ENCODE measurements around the gene VPS37B.

Gene VPS37B

DNA sequence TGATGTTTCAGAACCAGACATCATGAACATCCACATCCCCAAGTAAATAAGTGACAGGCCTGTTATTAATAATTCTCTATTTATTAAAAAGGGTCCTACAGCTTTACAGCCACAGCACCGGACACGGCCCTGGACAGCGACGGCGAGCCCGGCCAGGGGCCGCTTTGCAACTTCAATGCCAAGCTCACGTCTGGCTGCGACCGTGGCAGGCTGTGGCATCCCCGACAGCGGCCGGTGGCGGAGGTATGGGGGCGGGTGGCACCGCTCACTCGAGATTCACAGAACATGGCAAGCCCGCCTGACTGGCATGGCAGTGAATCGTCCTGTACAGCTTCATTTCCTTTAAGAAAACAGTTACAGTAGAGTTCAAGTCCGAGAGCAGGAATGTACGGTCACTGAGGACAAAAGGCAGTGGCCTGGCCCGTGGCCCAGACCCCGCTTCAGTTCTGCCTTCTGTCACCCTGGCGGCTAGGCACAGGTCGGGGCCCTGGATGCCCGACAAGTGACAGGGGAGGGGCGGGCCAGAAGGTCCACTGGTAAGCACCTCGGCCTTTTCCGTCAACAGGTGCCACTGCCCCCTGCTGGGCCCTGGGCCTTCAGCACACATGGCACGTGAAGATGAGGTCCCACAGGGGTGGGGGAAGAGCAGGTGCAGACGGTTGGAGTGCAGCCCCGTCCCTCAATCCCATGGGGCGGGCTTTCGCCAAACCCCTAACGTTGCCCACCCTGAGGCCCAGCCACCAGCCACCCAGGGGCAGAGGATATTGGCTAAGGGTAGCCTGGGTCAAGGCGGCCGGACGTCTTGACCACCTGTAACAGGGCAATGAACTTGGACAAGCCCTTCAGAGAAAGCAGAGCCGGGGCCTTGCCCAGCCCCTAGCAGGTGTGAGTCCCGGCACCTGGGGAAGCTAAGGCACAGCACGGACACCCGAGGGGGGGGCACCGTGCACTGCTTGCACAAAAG is 30.4 kb downstream of the VPS37B start:
- DNase-seq: no peak

DNA sequence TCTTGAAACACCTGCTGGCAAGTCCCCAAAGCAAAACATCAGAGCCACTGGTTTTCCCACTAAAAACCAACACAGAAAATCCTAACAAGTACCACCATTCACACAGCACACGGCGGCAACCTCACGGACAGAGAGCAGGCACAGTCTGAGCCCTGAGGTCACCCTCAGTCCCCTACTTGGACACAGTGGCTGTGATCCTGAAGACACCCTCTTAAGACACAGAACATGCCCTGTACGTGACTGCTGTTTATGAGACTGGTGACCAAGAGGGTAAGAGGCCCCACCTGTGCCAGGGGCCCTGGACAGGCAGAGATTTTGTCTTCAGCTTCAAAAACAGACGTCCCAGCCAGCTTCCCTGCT is 31.1 kb downstream of the VPS37B start:
- DNase-seq: no peak

GRCh38 chr12:122862872-122863701 is 32.8 kb downstream of the VPS37B start:
- no peak for DNase-seq

GRCh38 chr12:122862110-122862634 is 33.8 kb downstream of the VPS37B start:
- no peak for DNase-seq

GRCh38 chr12:122861587-122861970 is 34.3 kb downstream of the VPS37B start:
- no peak for DNase-seq

GRCh38 chr12:122860854-122861586 is 34.9 kb downstream of the VPS37B start:
- no peak for DNase-seq

DNA sequence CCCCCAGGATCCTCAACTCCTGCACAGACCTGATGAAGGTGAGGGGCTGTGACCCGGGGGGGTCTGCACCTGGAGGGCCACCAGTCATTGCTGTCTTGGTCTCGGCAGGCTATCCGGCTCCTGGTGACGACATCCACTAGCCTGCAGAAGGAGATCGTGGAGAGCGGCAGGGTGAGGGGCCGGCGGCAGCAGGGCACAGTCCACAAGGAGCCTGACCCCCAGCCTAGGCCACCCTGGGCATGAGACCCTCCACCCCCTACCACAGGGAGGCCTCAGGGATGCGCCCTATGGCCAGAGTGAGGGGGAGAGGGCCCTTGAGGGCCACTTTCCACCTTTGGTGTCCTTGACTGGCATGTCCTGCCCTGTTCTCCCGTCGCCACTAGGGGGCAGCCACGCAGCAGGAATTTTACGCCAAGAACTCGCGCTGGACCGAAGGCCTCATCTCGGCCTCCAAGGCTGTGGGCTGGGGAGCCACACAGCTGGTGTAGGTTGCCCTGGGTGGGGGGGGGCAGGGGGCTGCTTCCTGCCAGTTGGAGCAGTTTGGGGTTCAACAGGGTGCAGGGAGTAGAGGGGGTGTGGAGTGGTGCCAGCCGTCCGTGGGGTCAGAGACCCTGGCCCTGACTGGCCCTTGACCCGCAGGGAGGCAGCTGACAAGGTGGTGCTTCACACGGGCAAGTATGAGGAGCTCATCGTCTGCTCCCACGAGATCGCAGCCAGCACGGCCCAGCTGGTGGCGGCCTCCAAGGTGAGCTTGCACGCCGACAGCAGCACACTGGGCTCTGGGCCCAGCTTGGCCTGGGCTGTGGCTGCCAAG is 35.7 kb downstream of the VPS37B start:
- DNase-seq: peak; percentile 64

DNA sequence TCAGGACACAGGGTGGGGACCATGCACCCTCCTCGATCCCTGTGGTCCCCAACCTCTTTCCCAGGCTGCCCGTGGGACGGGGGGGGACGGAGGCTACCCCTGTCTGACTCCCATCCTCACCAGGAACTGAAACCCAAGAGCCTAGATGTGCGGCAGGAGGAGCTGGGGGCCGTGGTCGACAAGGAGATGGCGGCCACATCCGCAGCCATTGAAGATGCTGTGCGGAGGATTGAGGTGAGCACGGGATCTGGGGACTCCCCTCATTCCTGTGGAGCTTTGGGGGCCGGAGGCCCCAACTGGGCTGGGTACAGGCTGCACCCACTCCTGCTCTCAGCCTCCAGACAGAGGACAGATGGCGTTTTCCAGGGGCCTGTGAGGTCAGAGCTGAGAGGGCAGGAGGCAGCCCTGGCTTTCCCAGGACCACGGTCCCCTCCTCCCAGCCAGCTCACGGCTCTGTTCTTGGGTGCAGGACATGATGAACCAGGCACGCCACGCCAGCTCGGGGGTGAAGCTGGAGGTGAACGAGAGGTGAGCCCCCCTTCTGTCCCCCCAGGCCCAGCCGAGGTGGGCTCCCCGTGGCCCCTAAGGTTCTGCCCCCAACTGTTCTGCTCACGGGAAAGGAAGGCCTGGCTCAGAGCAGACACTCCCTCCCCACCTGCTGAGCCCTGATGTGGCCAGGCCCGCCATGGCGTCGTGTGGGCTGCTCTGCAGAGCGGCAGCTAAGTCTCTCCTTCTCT is 36.5 kb downstream of the VPS37B start:
- no peak for DNase-seq

DNA sequence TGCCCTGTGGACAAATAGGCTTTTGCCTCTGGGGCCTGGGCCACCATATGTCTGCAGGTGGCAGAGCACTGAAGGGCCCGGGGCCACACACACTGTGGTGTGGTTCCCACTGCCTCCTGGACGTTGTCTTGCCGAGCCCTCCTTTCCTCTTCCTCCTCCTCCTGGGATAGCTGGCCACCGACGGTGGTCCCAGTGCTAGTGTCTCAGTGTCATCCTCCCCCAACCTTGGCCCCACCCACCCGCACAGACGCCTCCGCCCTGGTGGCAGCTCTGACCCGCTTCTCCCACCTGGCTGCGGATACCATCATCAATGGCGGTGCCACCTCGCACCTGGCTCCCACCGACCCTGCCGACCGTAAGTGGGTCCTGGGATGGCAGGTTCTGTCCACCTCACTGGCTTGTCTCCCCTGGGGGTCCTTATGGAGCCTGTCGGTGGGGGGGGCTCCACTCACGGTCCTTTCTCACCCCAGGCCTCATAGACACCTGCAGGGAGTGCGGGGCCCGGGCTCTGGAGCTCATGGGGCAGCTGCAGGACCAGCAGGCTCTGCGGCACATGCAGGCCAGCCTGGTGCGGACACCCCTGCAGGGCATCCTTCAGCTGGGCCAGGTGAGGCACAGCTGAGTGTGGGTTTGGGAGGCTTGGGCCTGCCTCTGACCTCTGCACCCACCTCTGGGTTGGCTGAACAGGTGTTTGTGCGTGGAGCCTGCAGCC is 37.2 kb downstream of the VPS37B start:
- DNase-seq: no peak

GRCh38 chr12:122858171-122858570 is 37.8 kb downstream of the VPS37B start:
- DNase-seq: no peak

GRCh38 chr12:122856999-122857671 is 38.8 kb downstream of the VPS37B start:
- DNase-seq: no peak

- no peak for DNase-seq
These were observed 39.7 kb downstream of the VPS37B start for GRCh38 chr12:122855928-122856831.

GRCh38 chr12:122855071-122855829 is 40.7 kb downstream of the VPS37B start:
- DNase-seq: no peak

- DNase-seq: no peak
These were observed 41.4 kb downstream of the VPS37B start for GRCh38 chr12:122854554-122854953.

- no peak for DNase-seq
These were observed 42.2 kb downstream of the VPS37B start for GRCh38 chr12:122853582-122854245.

GRCh38 chr12:122852336-122853275 is 43.3 kb downstream of the VPS37B start:
- DNase-seq: no peak
